PC-9 (cell line): ENCODE results near the gene SPATS1. TPM values are rescaled to one million over a fixed set of nuclear protein-coding genes. Genes with fewer than 3 reads are reported as not detected.
"Not testable (repeated sequence)": the region's sequence is repeated elsewhere in the genome, so short reads cannot be mapped to it uniquely, and the experiment has no call there.

ENCODE experiments used
- BruUV-seq: library from RNA; stranded (reverse); fragments of 400-500 nt; replicated peaks from 2 replicates; lab custom pipeline; 2021; lab: Mats Ljungman, UMichigan
- CTCF ChIA-PET: fragments of 300-600 bp; sonication (Branson Sonifier 250); formaldehyde crosslinking; loops from one replicate; lab custom pipeline; 2022; ENCODE audit warnings: antibody characterized with exemption; lab: Charles Lee
- POLR2A ChIA-PET: fragments of 300-600 bp; sonication (Branson Sonifier 250); formaldehyde crosslinking; loops from one replicate; lab custom pipeline; 2022; ENCODE audit warnings: antibody characterized with exemption; ENCODE audit not compliant: unreplicated experiment; lab: Charles Lee
- DNase-seq, 2 experiments: peaks; one replicate each; pipeline versions ENCODE4 v3.0.0 to v3.0.0-alpha.2; 2015 to 2022; ENCODE audit warnings: mixed read lengths in 1 of 2
- H2AFZ ChIP-seq: fragments of 200-600 bp; sonication (generic); 2 replicates; pipeline ENCODE4 v1.8.1; 2017; ENCODE audit warnings: antibody characterized with exemption
- H3F3A ChIP-seq: fragments of 200-600 bp; sonication (generic); 2 replicates; pipeline ENCODE4 v1.8.1; 2017; ENCODE audit warnings: antibody characterized with exemption, mild to moderate bottlenecking, low read depth; ENCODE audit not compliant: insufficient read depth
- H3K27ac ChIP-seq: fragments of 200-600 bp; sonication (generic); 2 replicates; pipeline ENCODE4 v1.6.1; 2016; ENCODE audit warnings: mixed run types
- H3K27me3 ChIP-seq: fragments of 200-600 bp; sonication (generic); 2 replicates; pipeline ENCODE4 v1.6.1; 2016; ENCODE audit warnings: low read depth, mixed run types; ENCODE audit not compliant: insufficient read depth
- H3K36me3 ChIP-seq: fragments of 200-600 bp; sonication (generic); 2 replicates; pipeline ENCODE4 v1.6.1; 2016; ENCODE audit warnings: low read depth, mixed run types
- H3K4me1 ChIP-seq: fragments of 200-600 bp; sonication (generic); replicated peaks from 2 replicates; pipeline ENCODE4 v1.6.1; 2016; ENCODE audit warnings: mixed run types; ENCODE audit not compliant: insufficient read depth
- H3K4me2 ChIP-seq: fragments of 200-600 bp; sonication (generic); 2 replicates; pipeline ENCODE4 v1.6.1; 2017; ENCODE audit warnings: mixed run types
- H3K4me3 ChIP-seq: fragments of 200-600 bp; sonication (generic); 2 replicates; pipeline ENCODE4 v1.6.1; 2016; ENCODE audit warnings: mixed run types
- H3K79me2 ChIP-seq: fragments of 200-600 bp; sonication (generic); 2 replicates; pipeline ENCODE4 v1.6.1; 2017; ENCODE audit warnings: low read depth, mixed run types
- H3K9me2 ChIP-seq: fragments of 200-600 bp; sonication (generic); 2 replicates; pipeline ENCODE4 v1.8.1; 2017; ENCODE audit warnings: mild to moderate bottlenecking; ENCODE audit not compliant: insufficient read depth
- H3K9me3 ChIP-seq: fragments of 200-600 bp; sonication (generic); 2 replicates; pipeline ENCODE4 v1.8.1; 2016; ENCODE audit warnings: low read depth; ENCODE audit not compliant: insufficient read depth
- H4K20me1 ChIP-seq: fragments of 200-600 bp; sonication (generic); 2 replicates; pipeline ENCODE4 v1.8.1; 2017; ENCODE audit not compliant: insufficient read depth
- EZH2 ChIP-seq: fragments of 200-600 bp; sonication (generic); IDR thresholded peaks from 2 replicates; pipeline ENCODE4 v1.8.0; 2017; ENCODE audit warnings: antibody characterized with exemption, low read depth
- intact Hi-C: fragments of 100-400 bp; cut with micrococcal nuclease; formaldehyde crosslinking; loops from one replicate; pipeline ENCODE4 v1.10.0; 2022; ENCODE audit not compliant: unreplicated experiment
- total RNA-seq: library from RNA; stranded (reverse); gene quantifications from 2 replicates; pipeline ENCODE4 v1.2.3, GENCODE V29; 2021
- TF ChIP-seq, protein P1 (sequence below): fragments of 200-600 bp; sonication (generic); conservative IDR thresholded peaks from 2 replicates; pipeline ENCODE4 v1.6.1; 2017; ENCODE audit warnings: mixed run types, antibody characterized with exemption, mild to moderate bottlenecking, moderate library complexity

The SPATS1 gene
- total RNA-seq, 1 experiment from 2014 or later = not detected

DNA sequence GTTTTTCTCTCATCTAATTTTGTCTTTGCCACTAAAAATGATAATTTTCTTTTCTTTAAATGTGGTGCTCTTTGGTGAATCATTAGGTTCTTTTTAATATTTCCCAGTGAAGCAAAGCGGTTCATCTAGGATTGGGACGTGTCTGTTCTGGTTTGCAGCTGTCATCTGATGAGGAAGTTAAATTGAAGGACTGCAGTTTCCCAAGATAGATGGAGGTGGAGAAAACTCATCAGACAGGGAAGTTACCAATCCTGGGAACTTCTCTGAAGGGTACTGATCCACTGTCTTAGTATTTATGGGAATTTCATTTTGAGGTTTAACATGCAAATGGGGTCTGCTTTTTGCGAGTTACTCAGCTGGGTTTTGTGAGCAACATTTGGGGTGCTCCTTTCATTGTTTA is 26.9 kb upstream of the SPATS1 start:
- ChIA-PET POLR2A (no interaction called here), CTCF (no interaction called here)
- Histone ChIP-seq H3K27me3 (peaks cover 43% of the 10 kb centered on the region), H4K20me1 (no peaks in the 10 kb centered on the region), H3K4me2 (no peak overlapping the region), H2AFZ (no peak overlapping the region), H3K4me3 (no peak overlapping the region), H3K9me3 (no peaks in the 10 kb centered on the region), H3K4me1 (peaks cover 9% of the 10 kb centered on the region), H3K79me2 (peaks cover 15% of the 10 kb centered on the region), H3F3A (no peaks in the 10 kb centered on the region), H3K9me2 (no peaks in the 10 kb centered on the region), H3K36me3 (peaks cover 5% of the 10 kb centered on the region; the same call in 1 of the 2 replicates), H3K27ac (no peak overlapping the region)
- no peak for DNase-seq
- intact Hi-C loops = no loop called here
- BruUV-seq = no TSS peak
- TF ChIP-seq, protein P1, sequence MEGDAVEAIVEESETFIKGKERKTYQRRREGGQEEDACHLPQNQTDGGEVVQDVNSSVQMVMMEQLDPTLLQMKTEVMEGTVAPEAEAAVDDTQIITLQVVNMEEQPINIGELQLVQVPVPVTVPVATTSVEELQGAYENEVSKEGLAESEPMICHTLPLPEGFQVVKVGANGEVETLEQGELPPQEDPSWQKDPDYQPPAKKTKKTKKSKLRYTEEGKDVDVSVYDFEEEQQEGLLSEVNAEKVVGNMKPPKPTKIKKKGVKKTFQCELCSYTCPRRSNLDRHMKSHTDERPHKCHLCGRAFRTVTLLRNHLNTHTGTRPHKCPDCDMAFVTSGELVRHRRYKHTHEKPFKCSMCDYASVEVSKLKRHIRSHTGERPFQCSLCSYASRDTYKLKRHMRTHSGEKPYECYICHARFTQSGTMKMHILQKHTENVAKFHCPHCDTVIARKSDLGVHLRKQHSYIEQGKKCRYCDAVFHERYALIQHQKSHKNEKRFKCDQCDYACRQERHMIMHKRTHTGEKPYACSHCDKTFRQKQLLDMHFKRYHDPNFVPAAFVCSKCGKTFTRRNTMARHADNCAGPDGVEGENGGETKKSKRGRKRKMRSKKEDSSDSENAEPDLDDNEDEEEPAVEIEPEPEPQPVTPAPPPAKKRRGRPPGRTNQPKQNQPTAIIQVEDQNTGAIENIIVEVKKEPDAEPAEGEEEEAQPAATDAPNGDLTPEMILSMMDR = no peak
- TF ChIP-seq EZH2 = no peak

DNA sequence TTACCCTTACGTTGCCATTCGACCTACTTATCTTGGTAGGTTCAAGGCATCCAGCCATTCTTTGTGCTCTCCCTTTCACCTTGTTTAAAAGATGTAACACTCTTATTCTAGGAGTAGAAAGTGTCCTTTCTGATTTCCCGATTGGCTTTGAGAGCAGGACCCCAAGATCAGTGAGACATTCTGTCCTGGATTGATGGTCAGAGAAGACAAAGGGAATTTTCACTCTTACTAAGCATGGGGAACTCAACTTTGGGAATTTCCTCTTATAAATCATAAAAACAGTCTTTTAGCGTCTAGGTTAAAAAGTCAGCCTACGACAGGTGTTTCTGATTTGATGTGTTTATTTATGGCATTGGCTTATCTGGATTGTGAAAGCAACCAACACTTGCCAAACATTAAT is 26.5 kb upstream of the SPATS1 start:
- Histone ChIP-seq H3K9me2 (no peaks in the 10 kb centered on the region), H3K9me3 (no peaks in the 10 kb centered on the region), H3F3A (no peaks in the 10 kb centered on the region), H2AFZ (no peak overlapping the region), H4K20me1 (no peaks in the 10 kb centered on the region), H3K4me3 (no peak overlapping the region), H3K4me2 (no peak overlapping the region), H3K4me1 (peaks cover 9% of the 10 kb centered on the region), H3K27ac (no peak overlapping the region), H3K27me3 (peaks cover 47% of the 10 kb centered on the region), H3K79me2 (peaks cover 15% of the 10 kb centered on the region), H3K36me3 (peaks cover under 1% of the 10 kb centered on the region; the same call in 1 of the 2 replicates)
- intact Hi-C loops = no loop called here
- TF ChIP-seq EZH2 = no peak
- TF ChIP-seq, protein P1 = no peak
- ChIA-PET POLR2A (interaction anchor here (0.6 kb wide), 1 partner anchor 594 kb away, joined by 4 read pairs; no protein-coding TSS in a partner anchor), CTCF (no interaction called here)
- DNase-seq = no peak
- no TSS peak for BruUV-seq

DNA sequence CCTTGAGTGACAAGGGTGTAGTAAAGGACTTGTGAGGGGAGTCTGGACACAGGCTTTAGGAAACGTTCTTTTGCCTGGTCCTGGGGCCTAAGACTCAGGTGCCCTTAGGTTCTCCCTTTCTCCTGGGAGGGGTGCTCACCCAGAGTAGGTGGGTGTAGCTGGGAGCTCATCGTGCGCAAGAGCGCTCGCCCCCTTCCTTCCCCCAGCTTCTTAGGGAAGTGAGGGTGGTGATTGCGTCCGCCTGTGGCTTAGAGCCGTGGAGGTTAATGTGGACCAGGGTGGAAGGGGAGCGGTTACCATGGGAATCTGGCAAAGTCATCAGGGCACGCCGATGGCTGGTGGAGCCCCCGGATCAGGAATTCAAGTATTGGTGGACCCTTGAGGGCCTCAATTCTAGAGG is 26.0 kb upstream of the SPATS1 start:
- no peaks in the 10 kb centered on the region for H3F3A ChIP-seq
- H3K27ac ChIP-seq = no peak overlapping the region
- CTCF ChIA-PET = no interaction called here
- H3K27me3 ChIP-seq = peaks cover 53% of the 10 kb centered on the region
- TF ChIP-seq, protein P1 = no peak
- no peak for TF ChIP-seq EZH2
- no peaks in the 10 kb centered on the region for H3K36me3 ChIP-seq
- intact Hi-C loops = no loop called here
- POLR2A ChIA-PET = interaction anchor here (0.6 kb wide), 1 partner anchor 594 kb away, joined by 4 read pairs; no protein-coding TSS in a partner anchor
- no peaks in the 10 kb centered on the region for H3K9me3 ChIP-seq
- BruUV-seq = no TSS peak
- DNase-seq = no peak
- H3K4me1 ChIP-seq = peaks cover 9% of the 10 kb centered on the region
- H3K4me2 ChIP-seq = no peak overlapping the region
- no peak overlapping the region for H3K4me3 ChIP-seq
- peaks cover 15% of the 10 kb centered on the region for H3K79me2 ChIP-seq
- H2AFZ ChIP-seq = no peak overlapping the region
- no peaks in the 10 kb centered on the region for H3K9me2 ChIP-seq
- no peaks in the 10 kb centered on the region for H4K20me1 ChIP-seq

DNA sequence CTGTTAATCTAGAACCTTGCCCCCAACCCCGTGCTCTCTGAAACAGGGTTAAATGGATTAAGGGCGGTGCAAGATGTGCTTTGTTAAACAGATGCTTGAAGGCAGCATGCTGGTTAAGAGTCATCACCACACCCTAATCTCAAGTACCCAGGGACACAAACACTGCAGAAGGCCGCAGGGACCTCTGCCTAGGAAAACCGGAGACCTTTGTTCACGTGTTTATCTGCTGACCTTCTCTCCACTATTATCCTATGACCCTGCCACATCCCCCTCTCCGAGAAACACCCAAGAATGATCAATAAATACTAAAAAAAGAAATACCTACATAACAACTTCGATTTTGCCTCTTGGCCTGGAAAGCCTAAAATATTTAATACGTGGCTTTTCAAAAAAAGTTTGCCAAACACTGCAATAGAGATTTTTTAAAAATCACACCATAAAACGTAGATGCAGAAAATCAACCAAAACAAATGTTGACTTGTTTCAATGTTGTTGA is 25.3 kb upstream of the SPATS1 start:
- DNase-seq, CTCF ChIA-PET, H3K9me3 ChIP-seq, H3K79me2 ChIP-seq, intact Hi-C loops, H4K20me1 ChIP-seq, H3K36me3 ChIP-seq, BruUV-seq, H3F3A ChIP-seq, H3K4me1 ChIP-seq, H3K9me2 ChIP-seq, POLR2A ChIA-PET, H3K4me2 ChIP-seq, H3K27ac ChIP-seq, H2AFZ ChIP-seq, H3K4me3 ChIP-seq: not testable (repeated sequence)
- peaks cover 57% of the 10 kb centered on the region for H3K27me3 ChIP-seq
